GF-D8 (cell line): Measurements from ENCODE around the gene MCF2L.

Experiments used
- DNase-seq: peaks from one replicate; lab custom pipeline; 2025; lab: John Stamatoyannopoulos, UW

The MCF2L gene

GRCh38 chr13:112998521-112999280 lies 29.7 kb downstream of the MCF2L start:
- no peak for DNase-seq

DNA sequence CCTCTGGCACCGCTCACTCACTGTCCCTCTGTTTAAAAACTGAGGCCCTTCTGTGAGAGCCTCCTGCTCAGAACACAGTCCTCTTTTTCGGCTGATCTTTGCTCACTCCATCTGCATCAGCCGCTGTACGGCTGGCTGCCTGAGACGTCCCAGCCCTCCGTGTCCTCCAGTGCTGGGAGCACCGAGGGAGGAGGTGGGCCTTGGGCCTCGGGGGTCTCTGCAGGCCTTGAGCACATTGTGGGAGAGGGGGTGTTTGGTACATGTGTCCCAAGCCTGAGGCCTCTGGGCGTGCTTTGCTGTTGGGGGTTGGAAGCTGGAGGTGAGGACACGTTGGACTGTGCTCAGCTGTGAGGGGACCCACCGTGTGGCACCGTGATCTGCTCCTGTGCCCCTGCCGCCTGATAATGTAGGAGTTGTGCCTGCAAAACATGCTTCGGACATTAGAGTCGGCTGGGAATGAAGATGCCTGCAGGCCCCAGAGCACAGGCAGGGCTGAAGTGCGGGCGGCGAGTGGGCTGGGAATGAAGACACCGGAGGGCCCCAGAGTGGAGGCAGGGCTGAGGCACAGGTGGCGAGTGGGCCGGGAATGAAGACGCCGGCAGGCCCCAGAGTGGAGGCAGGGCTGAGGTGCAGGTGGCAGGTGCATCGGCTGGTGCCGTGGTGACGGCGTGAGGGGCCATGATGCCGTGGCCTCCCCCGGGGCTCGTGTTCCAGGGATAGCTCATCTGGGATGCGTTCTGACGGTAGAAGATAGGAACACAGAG lies 30.6 kb downstream of the MCF2L start:
- no peak for DNase-seq

- DNase-seq, result no peak
These were observed 31.6 kb downstream of the MCF2L start for GRCh38 chr13:113000575-113000974.

DNA sequence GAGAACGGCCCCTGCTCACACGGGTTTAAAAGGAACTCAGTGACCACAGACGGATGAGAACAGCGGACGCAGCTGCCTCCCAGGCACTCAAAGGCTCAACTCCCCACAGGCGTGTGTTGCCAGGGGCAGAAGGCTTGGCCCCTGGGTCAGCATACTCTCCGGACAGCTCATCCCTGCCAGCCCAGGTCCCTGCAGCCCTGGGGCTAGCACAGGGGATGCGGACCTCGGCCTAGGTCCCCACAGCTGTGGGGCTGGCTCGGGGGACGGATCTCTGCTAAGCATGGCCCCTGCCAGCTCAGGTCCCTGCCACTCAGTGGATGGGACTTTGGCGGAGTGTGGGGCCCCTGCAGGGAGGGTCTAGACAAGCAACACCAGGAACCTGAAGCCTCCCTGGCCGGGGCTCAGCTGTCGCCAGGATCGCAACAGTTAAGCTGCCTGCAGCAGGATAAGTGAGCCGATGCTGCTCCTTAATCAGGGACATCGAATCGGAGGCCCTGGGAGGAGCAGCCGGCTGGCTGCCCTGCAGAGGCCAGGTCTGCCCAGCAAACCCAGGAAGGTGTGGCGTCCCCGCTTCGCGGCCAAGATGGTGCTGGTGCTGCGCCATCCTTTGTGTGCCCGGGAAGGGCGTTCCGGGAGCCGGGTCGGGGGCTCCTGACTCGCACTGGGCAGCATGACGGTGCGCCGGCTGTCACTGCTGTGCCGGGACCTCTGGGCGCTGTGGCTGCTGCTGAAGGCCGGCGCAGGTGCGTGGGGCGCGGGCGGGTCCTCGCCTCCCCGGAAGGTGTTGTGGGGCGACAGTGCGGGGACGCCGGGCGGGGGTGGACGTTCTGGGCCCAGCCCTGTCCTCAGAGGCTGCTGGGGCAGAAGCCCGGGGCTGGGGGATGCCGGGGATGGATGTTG lies 32.5 kb downstream of the MCF2L start:
- no peak for DNase-seq

GRCh38 chr13:113002206-113002912 lies 33.3 kb downstream of the MCF2L start:
- no peak for DNase-seq

DNA sequence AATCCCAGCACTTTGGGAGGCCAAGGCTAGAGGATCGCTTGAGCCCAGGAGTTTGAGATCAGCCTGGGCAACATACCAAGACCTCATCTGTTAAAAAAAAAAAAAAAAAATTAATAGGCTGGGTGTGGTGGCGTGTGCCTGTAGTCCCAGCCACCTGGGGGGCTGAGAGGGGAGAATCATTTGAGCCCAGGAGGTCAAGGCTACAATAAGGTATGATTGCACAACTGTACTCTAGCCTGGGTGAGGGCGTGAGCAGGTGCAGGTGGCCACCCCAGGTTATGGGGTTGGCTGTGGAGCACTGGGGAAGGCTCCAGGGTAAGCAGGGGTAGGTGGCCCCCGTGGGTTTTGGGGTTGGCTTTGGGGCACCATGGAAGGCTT lies 33.9 kb downstream of the MCF2L start:
- no peak for DNase-seq

DNA sequence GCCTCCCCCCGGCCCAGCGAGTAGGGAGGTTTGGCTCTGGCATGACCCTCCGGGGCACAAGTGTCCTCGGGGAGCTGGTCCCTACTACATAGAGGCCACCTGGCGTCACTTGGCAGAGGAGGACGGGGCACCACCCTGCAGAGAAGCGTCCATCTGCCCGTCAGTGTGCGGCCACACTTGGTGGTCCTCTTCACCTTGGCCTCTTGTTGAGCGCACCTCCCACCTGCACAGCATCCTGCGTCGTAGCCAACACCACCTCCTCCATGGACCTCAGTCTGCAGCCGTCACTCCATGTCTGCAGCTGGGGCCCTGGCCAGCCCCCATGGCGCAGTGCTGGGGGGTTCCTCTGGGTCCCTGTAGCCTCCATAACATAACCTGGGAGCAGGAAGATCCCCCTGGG lies 35.1 kb downstream of the MCF2L start:
- DNase-seq, result no peak

DNA sequence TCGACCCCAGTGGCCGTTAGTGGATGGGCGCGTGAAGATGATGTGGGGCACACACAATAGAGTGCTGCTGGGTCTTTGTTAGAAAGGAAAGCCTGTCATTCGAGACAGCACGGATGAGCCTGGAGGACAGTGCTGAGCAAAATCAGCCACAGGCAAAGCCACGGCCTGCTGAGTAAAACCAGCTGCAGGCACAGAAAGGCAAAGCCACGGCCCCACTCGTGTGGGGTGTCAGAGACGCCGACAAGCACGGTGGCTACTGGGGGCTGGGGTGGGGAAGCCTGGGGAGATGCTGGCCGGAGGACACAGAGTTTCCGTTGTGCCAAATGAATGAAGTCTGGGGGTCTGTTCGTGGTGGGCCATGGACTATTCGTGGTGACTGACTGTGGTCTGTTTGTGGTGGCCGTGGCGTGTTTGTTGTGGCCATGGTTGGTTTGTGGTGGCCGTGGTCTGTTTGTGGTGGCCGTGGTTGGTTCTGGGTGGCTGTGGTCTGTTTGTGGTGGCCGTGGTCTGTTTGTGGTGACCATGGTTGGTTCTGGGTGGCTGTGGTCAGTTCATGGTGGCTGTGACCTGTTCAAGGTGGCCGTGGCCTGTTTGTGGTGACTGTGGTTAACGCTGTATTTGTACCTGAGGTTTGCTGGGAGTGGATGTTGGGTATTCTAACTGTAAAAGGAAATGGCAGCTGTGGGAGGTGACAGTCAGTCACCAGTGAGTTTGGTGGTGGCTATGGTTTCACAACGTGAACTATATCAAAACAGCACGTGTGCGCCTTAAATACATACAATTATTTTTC lies 36.3 kb downstream of the MCF2L start:
- no peak for DNase-seq

DNA sequence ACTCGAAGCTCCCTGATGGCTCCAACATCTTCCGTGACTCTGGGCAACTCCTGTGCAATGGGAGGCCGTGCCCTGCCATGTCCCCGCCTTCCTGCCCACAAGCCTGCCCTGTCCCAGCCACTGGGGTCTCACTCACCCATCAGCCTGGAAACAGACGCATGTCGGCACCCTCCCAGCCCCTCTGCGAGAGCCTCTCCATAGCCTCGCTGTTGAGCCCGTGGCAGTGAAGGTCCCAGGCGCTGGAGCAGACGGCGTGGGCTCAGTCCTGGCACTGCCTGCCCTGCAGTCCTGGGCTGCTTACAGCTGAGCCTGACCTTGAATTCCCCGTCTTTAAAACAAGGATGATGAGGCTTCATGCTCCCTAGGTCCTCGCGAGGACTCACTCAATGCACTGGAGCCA lies 37.0 kb downstream of the MCF2L start:
- DNase-seq, result no peak

DNA sequence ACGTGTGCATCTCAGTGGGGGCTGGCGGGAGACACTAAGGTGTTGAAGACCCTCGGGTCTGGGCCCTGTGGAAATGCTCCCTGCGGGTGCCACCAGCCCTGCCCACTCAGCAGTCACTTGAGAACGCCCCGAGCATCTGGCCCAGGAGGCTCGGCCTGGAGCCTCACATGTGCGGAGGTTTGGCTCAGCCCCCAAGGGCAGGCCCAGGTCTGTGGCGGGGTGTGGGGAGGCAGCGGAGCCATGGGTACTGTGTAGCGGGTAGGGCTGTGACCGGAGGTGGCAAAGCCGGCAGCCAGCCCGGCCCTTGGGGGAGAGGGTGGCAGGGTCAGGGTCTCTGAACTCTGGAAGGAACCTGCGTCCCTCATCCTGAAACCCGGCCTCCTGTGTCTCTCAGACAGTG lies 37.6 kb downstream of the MCF2L start:
- no peak for DNase-seq

- no peak for DNase-seq
These were observed 39.8 kb downstream of the MCF2L start for GRCh38 chr13:113008851-113009250.

- no peak for DNase-seq
These were observed 40.9 kb downstream of the MCF2L start for GRCh38 chr13:113009743-113010509.

DNA sequence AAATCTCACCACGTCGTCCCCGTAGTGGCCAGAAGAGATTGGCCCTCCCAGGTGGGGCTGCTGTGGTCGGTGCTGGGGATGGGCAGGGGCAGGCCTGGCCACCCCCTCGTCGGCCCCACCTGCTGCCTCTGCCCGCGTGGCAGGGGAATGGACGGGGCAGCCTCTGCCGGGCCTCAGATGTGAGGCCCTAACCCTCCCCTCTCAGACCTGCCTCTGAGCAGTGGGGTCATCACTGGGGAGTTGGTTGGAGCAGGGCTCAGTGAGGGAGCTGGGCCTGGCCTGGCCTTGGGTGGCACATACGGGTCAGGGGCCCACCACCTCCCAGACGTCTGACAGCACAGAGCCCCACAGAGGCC lies 41.5 kb downstream of the MCF2L start:
- no peak for DNase-seq

DNA sequence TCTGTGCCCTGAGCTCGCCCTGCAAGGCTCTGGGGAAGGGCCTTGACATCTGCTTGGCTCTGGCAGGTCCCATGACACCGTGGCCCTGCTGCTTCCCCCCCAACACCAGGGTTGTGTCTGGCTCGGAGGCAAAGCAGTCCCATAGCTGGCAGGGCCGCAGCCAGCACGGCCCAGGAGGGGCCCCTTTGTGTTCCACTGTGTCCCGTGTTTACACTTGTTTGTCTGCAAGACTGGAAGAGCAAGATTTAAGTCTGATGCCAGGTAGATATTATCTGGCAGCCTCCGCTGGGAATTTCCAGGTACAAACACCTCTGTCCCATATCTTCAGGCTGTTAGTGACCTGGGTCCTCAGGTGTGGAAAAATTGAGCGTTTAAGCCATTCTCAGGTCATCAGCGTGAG lies 44.3 kb downstream of the MCF2L start:
- DNase-seq, result no peak

DNA sequence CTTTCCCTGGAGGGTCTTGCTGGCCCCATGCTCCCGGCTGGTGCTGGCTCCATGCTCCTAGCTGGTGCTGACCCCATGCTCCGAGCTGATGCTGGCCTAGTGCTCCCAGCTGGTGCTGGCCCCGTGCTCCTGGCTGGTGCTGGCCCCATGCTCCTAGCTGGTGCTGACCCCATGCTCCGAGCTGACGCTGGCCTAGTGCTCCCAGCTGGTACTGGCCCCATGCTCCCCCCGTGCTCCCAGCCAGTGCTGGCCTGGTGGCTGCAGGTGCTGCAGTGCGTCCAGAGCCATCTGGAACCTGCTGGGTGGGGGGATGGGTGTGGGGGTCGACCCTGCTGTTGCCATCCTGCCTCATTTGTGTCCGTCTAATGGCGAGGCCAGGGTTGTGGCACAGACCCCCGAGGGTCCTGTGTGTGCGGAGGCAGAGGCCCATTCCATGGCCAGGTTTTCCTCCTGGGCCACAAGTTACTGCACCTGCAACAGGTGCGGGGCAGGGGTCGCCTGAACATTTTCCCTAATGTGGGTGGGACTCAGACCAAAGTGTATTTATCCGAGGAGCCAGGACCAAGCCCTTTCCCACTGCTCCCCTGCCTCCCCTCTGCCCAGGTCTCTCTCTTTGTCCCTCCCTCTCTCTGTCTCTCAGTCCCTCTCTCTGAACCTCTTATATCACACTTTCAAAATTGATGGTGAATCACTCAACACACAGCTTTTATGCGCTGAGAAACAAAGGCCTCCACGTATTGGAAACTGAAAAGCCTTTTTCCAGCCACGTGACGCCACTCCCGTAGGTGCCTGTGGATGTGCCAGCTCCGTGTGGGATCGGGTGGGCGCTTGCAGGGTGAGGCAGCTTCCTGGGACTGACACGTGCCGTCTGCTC lies 45.1 kb downstream of the MCF2L start:
- no peak for DNase-seq

- no peak for DNase-seq
These were observed 46.0 kb downstream of the MCF2L start for GRCh38 chr13:113014752-113015745.

DNA sequence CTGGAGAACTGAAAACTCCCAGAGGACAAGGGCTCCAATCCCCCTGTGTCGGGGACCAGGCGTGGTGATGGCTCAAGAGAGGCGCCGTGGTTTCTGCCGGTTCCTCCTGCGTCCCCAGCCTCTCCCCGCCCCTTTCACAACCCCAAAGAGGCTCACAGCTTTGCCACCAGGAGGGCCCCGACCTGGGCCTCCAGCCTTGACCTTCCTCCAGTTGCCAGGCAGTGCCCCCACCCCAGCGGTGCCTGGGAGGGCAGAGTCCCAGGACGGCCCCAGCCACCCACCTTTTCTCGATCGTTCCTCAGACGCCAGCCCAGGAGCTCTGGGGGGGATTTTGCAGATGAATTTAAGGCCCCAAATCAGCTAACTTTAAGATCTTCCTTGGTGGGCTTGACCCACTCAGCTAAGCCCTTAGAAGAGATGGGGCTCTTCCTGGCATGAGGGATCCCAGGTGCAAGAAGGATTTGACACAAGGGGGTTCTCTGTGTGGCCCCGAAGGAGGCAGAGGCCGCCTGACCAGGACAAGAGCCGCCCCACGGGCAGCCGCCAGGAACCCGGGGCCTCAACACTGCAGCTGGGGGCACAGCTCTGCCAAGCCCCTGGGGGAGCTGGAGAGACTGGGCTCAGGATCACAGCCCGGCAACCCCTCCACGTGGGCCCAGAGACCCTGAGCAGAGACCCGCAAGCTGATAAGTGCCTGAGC lies 47.0 kb downstream of the MCF2L start:
- DNase-seq, result no peak
